22Rv1 (cell line): ENCODE results near the gene ABT1.

ENCODE experiments used
- H3K27ac ChIP-seq: fragments of 450-650 bp; 2 replicates; pipeline ENCODE4 v1.5.1; 2017
- CTCF ChIP-seq: fragments of 450-650 bp; IDR thresholded peaks from 2 replicates; pipeline ENCODE4 v1.5.1; 2017; ENCODE audit warnings: mild to moderate bottlenecking
- ZFX ChIP-seq: fragments of 450-650 bp; IDR thresholded peaks from 2 replicates; pipeline ENCODE4 v1.6.1; 2017; ENCODE audit warnings: antibody characterized with exemption, borderline replicate concordance

Gene ABT1

DNA sequence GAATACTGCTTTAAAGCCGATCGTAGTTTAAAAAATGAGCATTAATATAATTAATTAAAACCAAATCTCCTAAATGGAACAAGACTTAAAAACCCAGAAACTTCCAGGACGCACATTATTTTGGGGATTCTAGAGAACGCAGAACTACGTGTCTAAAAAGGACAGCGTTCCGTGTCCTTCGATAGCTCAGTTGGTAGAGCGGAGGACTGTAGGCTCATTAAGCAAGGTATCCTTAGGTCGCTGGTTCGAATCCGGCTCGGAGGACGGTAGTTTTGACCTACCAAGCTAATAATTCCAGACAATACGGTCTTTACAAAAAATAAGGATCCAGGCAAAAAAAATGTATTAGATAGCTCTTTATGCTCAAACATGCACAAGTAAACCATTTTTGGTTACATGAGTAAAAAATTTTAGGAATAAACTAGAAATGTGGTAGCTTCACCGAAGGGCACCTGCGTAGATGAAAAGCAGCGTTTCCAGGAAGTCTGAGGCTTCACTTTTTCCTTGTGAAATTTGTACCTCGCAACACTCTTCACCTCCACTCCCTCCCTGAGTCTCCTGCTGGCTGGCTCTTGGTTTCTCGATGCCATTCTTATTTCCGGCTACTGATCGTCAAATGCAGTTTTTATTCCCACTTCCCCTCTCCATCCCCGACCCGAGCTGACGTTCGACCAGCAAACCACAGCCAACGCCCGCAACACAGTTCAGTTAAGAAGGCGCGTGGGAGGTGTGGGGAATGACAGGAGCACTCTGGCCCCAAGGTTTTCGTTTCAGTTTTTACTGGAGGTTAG lies 19.6 kb upstream of the ABT1 start:
- no peak overlapping the region for H3K27ac ChIP-seq
- TF ChIP-seq CTCF, result no peak
- TF ChIP-seq ZFX, result no peak

DNA sequence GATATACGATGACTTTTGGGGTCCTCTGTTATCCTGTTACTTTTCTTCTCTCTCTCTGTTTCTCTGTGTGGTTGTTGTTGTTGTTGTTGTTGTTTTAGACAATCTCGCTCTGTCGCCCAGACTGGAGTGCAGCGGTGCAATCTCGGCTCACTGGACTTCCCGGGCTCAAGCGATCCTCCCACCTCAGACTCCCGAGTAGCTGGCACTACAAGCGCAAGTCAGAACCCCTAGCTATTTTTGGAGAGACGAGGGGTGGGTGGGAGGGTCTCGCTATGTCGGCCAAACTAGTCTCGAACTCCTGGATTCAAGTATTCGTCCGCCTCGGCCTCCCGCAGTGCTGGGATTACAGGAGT lies 19.1 kb upstream of the ABT1 start:
- TF ChIP-seq CTCF (no peak), ZFX (no peak)
- H3K27ac ChIP-seq, result no peak overlapping the region

- TF ChIP-seq CTCF, result no peak
- no peak for TF ChIP-seq ZFX
- H3K27ac ChIP-seq, result no peak overlapping the region
These were observed 18.5 kb upstream of the ABT1 start for GRCh38 chr6:26578279-26578678.

GRCh38 chr6:26578741-26579140 lies 18.0 kb upstream of the ABT1 start:
- no peak overlapping the region for H3K27ac ChIP-seq
- no peak for TF ChIP-seq ZFX
- no peak for TF ChIP-seq CTCF

- TF ChIP-seq ZFX (no peak), CTCF (no peak)
- H3K27ac ChIP-seq, result no peak overlapping the region
These were observed 15.4 kb upstream of the ABT1 start for GRCh38 chr6:26581164-26581915.

GRCh38 chr6:26588965-26589364 lies 7.8 kb upstream of the ABT1 start:
- TF ChIP-seq ZFX (no peak), CTCF (no peak)
- H3K27ac ChIP-seq, result no peak overlapping the region

GRCh38 chr6:26592649-26593048 lies 4.1 kb upstream of the ABT1 start:
- TF ChIP-seq ZFX (no peak), CTCF (no peak)
- no peak overlapping the region for H3K27ac ChIP-seq
